HepG2 (cell line): ENCODE results near the gene DCAF4L1.

ENCODE experiments used
- EED ChIP-seq: sonication (generic); formaldehyde crosslinking; IDR thresholded peaks from 2 replicates; pipeline ENCODE4 v1.5.0; 2020; ENCODE audit warnings: mild to moderate bottlenecking, missing genetic modification reagents
- ESRRA ChIP-seq: sonication (generic); formaldehyde crosslinking; IDR thresholded peaks from 2 replicates; pipeline ENCODE4 v1.5.1; 2020; ENCODE audit warnings: mild to moderate bottlenecking, low read depth, missing genetic modification reagents
- EZH2 ChIP-seq: conservative IDR thresholded peaks from 2 replicates; pipeline ENCODE4 v1.6.1; 2012; ENCODE audit warnings: mild to moderate bottlenecking, low read depth, low read length, moderate library complexity
- FOSL1 ChIP-seq: sonication (generic); formaldehyde crosslinking; IDR thresholded peaks from 2 replicates; pipeline ENCODE4 v1.9.0; 2021; ENCODE audit warnings: missing genetic modification reagents, borderline replicate concordance
- FOXC1 ChIP-seq: sonication (generic); formaldehyde crosslinking; IDR thresholded peaks from 2 replicates; pipeline ENCODE4 v1.8.0; 2022; ENCODE audit warnings: mild to moderate bottlenecking, missing genetic modification reagents, borderline replicate concordance
- HMGXB4 ChIP-seq, 2 experiments: sonication (generic) in 1 of 2; formaldehyde crosslinking in 1 of 2; IDR thresholded peaks; 2 replicates each; pipeline versions ENCODE4 v1.4.0 to v1.6.1; 2018 to 2020; ENCODE audit warnings: missing genetic modification reagents in 2 of 2, borderline replicate concordance in 1 of 2, low read depth in 1 of 2, mild to moderate bottlenecking in 1 of 2, missing biosample characterization in 1 of 2
- JDP2 ChIP-seq: sonication (generic); formaldehyde crosslinking; IDR thresholded peaks from 2 replicates; pipeline ENCODE4 v1.8.1; 2022; ENCODE audit warnings: missing genetic modification reagents, borderline replicate concordance
- KLF12 ChIP-seq: sonication (generic); formaldehyde crosslinking; IDR thresholded peaks from 2 replicates; pipeline ENCODE4 v1.4.0; 2020; ENCODE audit warnings: missing genetic modification reagents, borderline replicate concordance
- NONO ChIP-seq, 2 experiments: fragments of 450-650 bp in 1 of 2; sonication (generic) in 1 of 2; formaldehyde crosslinking in 1 of 2; IDR thresholded peaks in 1 of 2; conservative IDR thresholded peaks in 1 of 2; 2 replicates each; pipeline versions ENCODE4 v1.6.1 to v1.8.0; 2017 to 2022; ENCODE audit warnings: mild to moderate bottlenecking in 1 of 2, missing genetic modification reagents in 1 of 2, moderate library complexity in 1 of 2
- PBX3 ChIP-seq: sonication (generic); formaldehyde crosslinking; IDR thresholded peaks from 2 replicates; pipeline ENCODE4 v1.8.1; 2023; ENCODE audit warnings: missing genetic modification reagents, inconsistent platforms, borderline replicate concordance
- POLR2AphosphoS5 ChIP-seq: IDR thresholded peaks from 2 replicates; pipeline ENCODE4 v1.6.1; 2012; ENCODE audit warnings: low read depth, low read length
- ZNF740 ChIP-seq: sonication (generic); formaldehyde crosslinking; IDR thresholded peaks from 2 replicates; pipeline ENCODE4 v1.4.0; 2020; ENCODE audit warnings: missing genetic modification reagents

- no peak for TF ChIP-seq JDP2
- no peak for TF ChIP-seq HMGXB4 (CRISPR knock-in tag; IDR thresholded peaks at IDR 0.05; ENCODE audit: borderline replicate concordance in 1 of 2, low read depth in 1 of 2)
- TF ChIP-seq ESRRA, result no peak
- no peak for TF ChIP-seq FOSL1
- no peak for TF ChIP-seq EZH2
- TF ChIP-seq ZNF740, result no peak
- no peak for TF ChIP-seq PBX3 (CRISPR knock-in tag)
- TF ChIP-seq POLR2AphosphoS5, result no peak
- TF ChIP-seq EED (CRISPR knock-in tag), result no peak
- no peak for TF ChIP-seq NONO (IDR thresholded peaks at IDR 0.05)
- no peak for TF ChIP-seq NONO (CRISPR knock-in tag; conservative IDR thresholded peaks at IDR 0.05)
- TF ChIP-seq KLF12 (CRISPR knock-in tag), result no peak
- no peak for TF ChIP-seq FOXC1 (CRISPR knock-in tag)
These were observed 11.7 kb downstream of the DCAF4L1 start for GRCh38 chr4:41992967-41993857.
